Central memory CD8-positive, alpha-beta T cell (primary cell): Measurements from ENCODE around the gene PWP1.
"Not testable (repeated sequence)": the region's sequence is repeated elsewhere in the genome, so short reads cannot be mapped to it uniquely, and the experiment has no call there.

Experiments used
- ATAC-seq: fragments of 150-1000 bp; cut with Tn5 transposase; replicated peaks from 2 replicates; pipeline ENCODE4 v1.10.0; 2022; ENCODE audit warnings: mild to moderate bottlenecking, moderate FRiP score, moderate number of reproducible peaks; ENCODE audit not compliant: poor library complexity, severe bottlenecking; ENCODE audit errors: extremely low read depth
- DNase-seq, 2 donors: peaks; one replicate each; pipeline ENCODE4 v3.0.0; 2021; ENCODE audit warnings: low spot score in 2 of 2
- H3K27ac Mint-ChIP-seq: one replicate; pipeline ENCODE4 v1.8.0; 2022; ENCODE audit warnings: low read depth, mild to moderate bottlenecking, moderate library complexity, mixed read lengths
- H3K27me3 Mint-ChIP-seq: one replicate; pipeline ENCODE4 v1.8.0; 2022; ENCODE audit warnings: mixed read lengths
- H3K36me3 Mint-ChIP-seq: one replicate; pipeline ENCODE4 v1.8.0; 2022; ENCODE audit warnings: mild to moderate bottlenecking, moderate library complexity, mixed read lengths; ENCODE audit not compliant: insufficient read depth
- H3K4me1 Mint-ChIP-seq: one replicate; pipeline ENCODE4 v1.8.0; 2022; ENCODE audit warnings: mixed read lengths
- H3K4me3 Mint-ChIP-seq: one replicate; pipeline ENCODE4 v1.8.0; 2022; ENCODE audit warnings: mild to moderate bottlenecking, moderate library complexity, mixed read lengths
- H3K9me3 Mint-ChIP-seq: one replicate; pipeline ENCODE4 v1.8.0; 2022; ENCODE audit warnings: mixed read lengths

Gene PWP1

GRCh38 chr12:107679336-107679735, 6.3 kb upstream of the PWP1 start:
- no peak overlapping the region for H3K4me3 Mint-ChIP-seq
- peaks cover 24% of the 10 kb centered on the region for H3K27me3 Mint-ChIP-seq
- no peaks in the 10 kb centered on the region for H3K9me3 Mint-ChIP-seq
- no peak for ATAC-seq
- H3K4me1 Mint-ChIP-seq = peaks cover 7% of the 10 kb centered on the region
- no peak overlapping the region for H3K27ac Mint-ChIP-seq
- DNase-seq = no peak
- no peaks in the 10 kb centered on the region for H3K36me3 Mint-ChIP-seq

GRCh38 chr12:107681455-107681835, 4.2 kb upstream of the PWP1 start:
- peaks cover 24% of the 10 kb centered on the region for H3K4me1 Mint-ChIP-seq
- DNase-seq = no peak
- peaks cover 8% of the 10 kb centered on the region for H3K36me3 Mint-ChIP-seq

DNA sequence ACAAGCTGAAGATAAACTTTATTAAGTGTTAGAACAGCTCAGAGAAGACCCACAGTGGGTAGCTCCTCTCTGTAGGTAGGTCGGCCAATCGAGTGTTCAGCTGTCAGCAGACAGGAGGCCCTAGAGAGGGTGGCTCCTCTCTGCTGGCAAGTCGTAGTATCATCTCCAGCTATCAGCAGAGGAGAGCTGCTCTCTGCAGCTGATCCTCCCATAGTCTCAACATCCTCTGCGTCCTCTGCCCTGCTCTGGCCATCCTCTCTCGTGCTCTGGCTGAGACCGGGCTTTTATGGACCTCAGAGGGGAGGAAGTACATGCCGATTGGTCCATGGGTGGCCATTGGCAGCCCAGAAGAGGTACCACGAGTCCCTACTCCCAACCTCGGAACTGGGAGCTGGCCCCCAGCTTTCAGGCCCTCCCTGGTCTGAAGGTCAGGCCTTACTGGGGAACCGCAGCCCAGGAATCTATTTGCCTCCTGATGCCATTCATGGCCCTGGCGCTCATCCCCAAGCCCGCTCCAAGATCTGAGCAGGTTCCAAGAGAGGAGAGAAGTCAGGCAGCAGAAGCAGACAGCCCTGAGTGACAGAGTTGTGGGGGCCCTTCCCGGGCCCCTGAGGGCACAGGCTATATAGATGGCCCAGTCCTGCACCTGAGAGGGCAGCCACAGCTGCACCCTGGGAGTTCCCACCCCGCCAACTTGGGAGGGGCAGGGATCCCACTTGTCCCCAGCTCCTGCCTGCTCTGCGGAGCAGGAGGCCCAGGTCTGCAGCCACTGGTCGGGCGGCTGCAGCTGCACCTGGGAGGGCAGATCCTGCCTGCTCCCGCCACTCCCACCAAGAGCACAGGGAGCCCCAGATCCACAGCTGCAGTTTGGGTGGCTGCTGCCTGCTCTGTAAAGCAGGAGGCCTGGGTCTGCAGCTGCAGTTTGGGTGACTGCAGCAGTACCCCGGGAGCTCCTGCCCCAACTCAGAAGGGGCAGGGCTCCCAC, 3.5 kb upstream of the PWP1 start:
- Mint-ChIP-seq H3K36me3 (peaks cover 8% of the 10 kb centered on the region), H3K27ac (no peak overlapping the region), H3K9me3 (no peaks in the 10 kb centered on the region), H3K4me1 (peaks cover 23% of the 10 kb centered on the region), H3K4me3 (no peak overlapping the region), H3K27me3 (peaks cover 15% of the 10 kb centered on the region)
- no peak for DNase-seq
- ATAC-seq = no peak

More at GRCh38 chr12:107681455-107681835, 4.2 kb upstream of the PWP1 start:
- Mint-ChIP-seq H3K9me3 (no peaks in the 10 kb centered on the region), H3K4me3 (no peak overlapping the region), H3K27ac (no peak overlapping the region), H3K27me3 (peaks cover 22% of the 10 kb centered on the region)
- ATAC-seq = no peak

GRCh38 chr12:107684029-107684795, 1.4 kb upstream of the PWP1 start:
- Mint-ChIP-seq H3K27me3 (no peaks in the 10 kb centered on the region), H3K9me3 (no peaks in the 10 kb centered on the region), H3K4me1 (peaks cover 33% of the 10 kb centered on the region), H3K36me3 (peaks cover 17% of the 10 kb centered on the region), H3K27ac (peak overlapping the region; percentile 96), H3K4me3 (peak overlapping the region; percentile 98)
- ATAC-seq = no peak
- DNase-seq = no peak

DNA sequence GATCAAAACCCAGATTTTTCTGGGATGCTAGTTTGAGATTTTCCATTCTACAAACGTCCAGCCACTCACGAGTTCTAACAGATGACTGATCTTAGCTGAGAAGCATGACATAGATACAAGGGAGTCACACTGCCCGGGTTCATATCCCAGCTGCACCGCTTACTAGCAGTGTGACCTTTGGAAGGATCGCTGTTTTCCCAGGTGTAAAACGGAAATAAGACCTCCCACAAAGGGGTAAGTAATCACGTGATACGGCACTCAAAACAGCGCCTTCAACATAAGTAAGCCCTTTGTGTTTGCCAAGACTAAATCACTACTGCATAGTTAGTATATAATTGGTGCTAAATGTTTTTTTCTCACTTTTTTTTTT, 624 bp upstream of the PWP1 start:
- Mint-ChIP-seq H3K27me3 (no peaks in the 10 kb centered on the region), H3K4me3 (peak overlapping the region; percentile 98), H3K27ac (peak overlapping the region; percentile 96), H3K4me1 (peaks cover 33% of the 10 kb centered on the region), H3K9me3 (no peaks in the 10 kb centered on the region), H3K36me3 (peaks cover 23% of the 10 kb centered on the region)
- ATAC-seq (no peak), DNase-seq (no peak)

- not testable (repeated sequence) for H3K4me1 Mint-ChIP-seq, H3K27me3 Mint-ChIP-seq, ATAC-seq, H3K27ac Mint-ChIP-seq, H3K4me3 Mint-ChIP-seq, H3K9me3 Mint-ChIP-seq, DNase-seq
- peaks cover 64% of the 10 kb centered on the region for H3K36me3 Mint-ChIP-seq
Measured at GRCh38 chr12:107695772-107696171, 10.2 kb downstream of the PWP1 start.

GRCh38 chr12:107702106-107702505, 16.5 kb downstream of the PWP1 start:
- Mint-ChIP-seq H3K27ac (no peak overlapping the region), H3K4me3 (no peak overlapping the region), H3K9me3 (no peaks in the 10 kb centered on the region), H3K27me3 (no peaks in the 10 kb centered on the region), H3K4me1 (peaks cover 6% of the 10 kb centered on the region), H3K36me3 (peaks cover 78% of the 10 kb centered on the region)
- ATAC-seq = no peak
- DNase-seq = no peak

GRCh38 chr12:107704041-107704440, 18.4 kb downstream of the PWP1 start:
- ATAC-seq = no peak
- Mint-ChIP-seq H3K9me3 (no peaks in the 10 kb centered on the region), H3K4me3 (no peak overlapping the region), H3K27ac (no peak overlapping the region), H3K36me3 (peaks cover 75% of the 10 kb centered on the region), H3K4me1 (peaks cover 12% of the 10 kb centered on the region), H3K27me3 (no peaks in the 10 kb centered on the region)
- DNase-seq = no peak

GRCh38 chr12:107705522-107705921, 19.9 kb downstream of the PWP1 start:
- not testable (repeated sequence) for H3K27me3 Mint-ChIP-seq, H3K9me3 Mint-ChIP-seq, DNase-seq, ATAC-seq, H3K27ac Mint-ChIP-seq, H3K4me3 Mint-ChIP-seq
- Mint-ChIP-seq H3K36me3 (peaks cover 77% of the 10 kb centered on the region), H3K4me1 (peaks cover 12% of the 10 kb centered on the region)

DNA sequence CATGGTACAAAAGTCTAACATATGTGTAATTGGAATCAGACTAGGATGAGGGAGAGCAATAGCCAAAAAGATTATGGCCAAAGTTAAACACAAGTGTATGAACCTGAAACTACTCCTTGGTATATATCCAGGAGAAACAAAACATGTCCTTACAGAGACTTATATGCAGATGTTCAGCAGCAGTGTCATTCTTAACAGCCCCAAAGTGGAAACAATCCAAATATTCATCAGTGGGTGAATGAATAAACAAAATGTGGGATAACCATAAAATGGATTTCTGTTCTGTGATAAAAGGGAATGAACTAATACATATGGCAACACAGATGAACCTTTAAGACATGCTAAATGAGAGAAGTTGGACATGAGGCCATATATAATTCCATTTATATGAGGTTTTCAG, 30.2 kb downstream of the PWP1 start:
- peaks cover 30% of the 10 kb centered on the region for H3K36me3 Mint-ChIP-seq
- H3K27ac Mint-ChIP-seq = no peak overlapping the region
- no peaks in the 10 kb centered on the region for H3K9me3 Mint-ChIP-seq
- no peaks in the 10 kb centered on the region for H3K4me1 Mint-ChIP-seq
- ATAC-seq (no peak), DNase-seq (no peak)
- no peak overlapping the region for H3K4me3 Mint-ChIP-seq
- H3K27me3 Mint-ChIP-seq = no peaks in the 10 kb centered on the region

DNA sequence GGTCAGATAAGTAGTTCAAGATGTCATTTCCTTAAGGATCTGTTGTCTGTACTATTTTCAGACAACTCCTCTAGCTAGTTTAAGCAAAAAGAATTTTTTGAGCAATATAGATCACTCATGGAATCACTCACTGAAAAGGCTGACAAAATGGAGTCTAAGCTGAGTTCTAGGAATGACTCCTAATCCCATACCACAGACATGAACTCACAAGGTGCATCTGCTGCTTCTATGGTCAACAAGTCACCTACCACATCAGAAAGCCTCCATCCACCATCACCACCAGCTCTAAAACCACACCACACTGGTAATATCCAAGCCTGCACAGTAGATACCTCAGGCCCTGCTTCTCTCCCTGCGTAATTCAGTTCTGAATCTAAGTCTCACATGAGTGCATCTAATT, 33.0 kb downstream of the PWP1 start:
- Mint-ChIP-seq H3K4me3 (no peak overlapping the region), H3K9me3 (peaks cover 5% of the 10 kb centered on the region), H3K27ac (no peak overlapping the region), H3K4me1 (peaks cover 4% of the 10 kb centered on the region), H3K36me3 (peaks cover 8% of the 10 kb centered on the region), H3K27me3 (no peaks in the 10 kb centered on the region)
- no peak for DNase-seq
- ATAC-seq = no peak

DNA sequence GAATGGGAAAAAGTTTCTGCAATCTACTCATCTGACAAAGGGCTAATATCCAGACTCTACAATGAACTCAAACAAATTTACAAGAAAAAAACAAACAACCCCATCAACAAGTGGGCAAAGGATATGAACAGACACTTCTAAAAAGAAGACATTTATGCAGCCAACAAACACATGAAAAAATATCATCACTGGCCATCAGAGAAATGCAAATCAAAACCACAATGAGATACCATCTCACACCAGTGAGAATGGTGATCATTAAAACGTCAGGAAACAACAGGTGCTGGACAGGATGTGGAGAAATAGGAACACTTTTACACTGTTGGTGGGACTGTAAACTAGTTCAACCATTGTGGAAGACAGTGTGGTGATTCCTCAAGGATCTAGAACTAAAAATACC, 41.7 kb downstream of the PWP1 start:
- H3K4me1 Mint-ChIP-seq, H3K27me3 Mint-ChIP-seq, DNase-seq, H3K4me3 Mint-ChIP-seq, H3K36me3 Mint-ChIP-seq, ATAC-seq, H3K9me3 Mint-ChIP-seq, H3K27ac Mint-ChIP-seq: not testable (repeated sequence)

DNA sequence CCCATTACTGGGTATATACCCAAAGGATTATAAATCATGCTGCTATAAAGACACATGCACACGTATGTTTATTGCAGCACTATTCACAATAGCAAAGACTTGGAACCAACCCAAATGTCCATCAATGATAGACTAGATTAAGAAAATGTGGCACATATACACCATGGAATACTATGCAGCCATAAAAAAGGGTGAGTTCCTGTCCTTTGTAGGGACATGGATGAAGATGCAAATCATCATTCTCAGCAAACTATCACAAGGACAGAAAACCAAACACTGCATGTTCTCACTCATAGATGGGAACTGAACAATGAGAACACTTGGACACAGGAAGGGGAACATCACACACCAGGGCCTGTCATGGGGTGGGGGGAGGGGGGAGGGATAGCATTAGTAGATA, 42.1 kb downstream of the PWP1 start:
- H3K27me3 Mint-ChIP-seq, H3K4me1 Mint-ChIP-seq, H3K9me3 Mint-ChIP-seq, H3K4me3 Mint-ChIP-seq, DNase-seq, H3K27ac Mint-ChIP-seq, H3K36me3 Mint-ChIP-seq, ATAC-seq: not testable (repeated sequence)
